GM23338 (cell line): Measurements from ENCODE around the gene NXPH2.

Source experiments
- CREB1 ChIP-seq: fragments of 250-450 bp; sonication (Bioruptor Pico); IDR thresholded peaks from 2 replicates; pipeline ENCODE4 v1.5.0; 2020; ENCODE audit warnings: low read depth, mild to moderate bottlenecking, moderate library complexity
- EZH2 ChIP-seq: fragments of 200-600 bp; sonication (generic); IDR thresholded peaks from one replicate; pipeline ENCODE4 v1.8.0; 2017; ENCODE audit warnings: antibody characterized with exemption, mild to moderate bottlenecking, low read depth; ENCODE audit not compliant: unreplicated experiment
- EZH2phosphoT487 ChIP-seq: fragments of 200-600 bp; sonication (generic); IDR thresholded peaks from one replicate; pipeline ENCODE4 v1.8.1; 2018; ENCODE audit warnings: antibody characterized with exemption; ENCODE audit not compliant: unreplicated experiment
- POLR2AphosphoS5 ChIP-seq: IDR thresholded peaks from 2 replicates; pipeline ENCODE4 v1.6.1; 2016; ENCODE audit warnings: antibody characterized with exemption, low read depth
- REST ChIP-seq: IDR thresholded peaks from one replicate; pipeline ENCODE4 v1.6.1; 2018; ENCODE audit warnings: antibody characterized with exemption; ENCODE audit not compliant: unreplicated experiment
- TF ChIP-seq, protein P1 (sequence below), 2 experiments: fragments of 200-600 bp in 1 of 2; sonication (generic) in 1 of 2; conservative IDR thresholded peaks; 2 replicates each; pipeline versions ENCODE4 v1.5.1 to v1.6.1; 2016 to 2017; ENCODE audit warnings: antibody characterized with exemption in 2 of 2, low read depth in 2 of 2, mild to moderate bottlenecking in 2 of 2, moderate library complexity in 1 of 2
- TF ChIP-seq, protein P2 (sequence below): IDR thresholded peaks from 2 replicates; pipeline ENCODE4 v1.6.1; 2016; ENCODE audit warnings: antibody characterized with exemption

DNA sequence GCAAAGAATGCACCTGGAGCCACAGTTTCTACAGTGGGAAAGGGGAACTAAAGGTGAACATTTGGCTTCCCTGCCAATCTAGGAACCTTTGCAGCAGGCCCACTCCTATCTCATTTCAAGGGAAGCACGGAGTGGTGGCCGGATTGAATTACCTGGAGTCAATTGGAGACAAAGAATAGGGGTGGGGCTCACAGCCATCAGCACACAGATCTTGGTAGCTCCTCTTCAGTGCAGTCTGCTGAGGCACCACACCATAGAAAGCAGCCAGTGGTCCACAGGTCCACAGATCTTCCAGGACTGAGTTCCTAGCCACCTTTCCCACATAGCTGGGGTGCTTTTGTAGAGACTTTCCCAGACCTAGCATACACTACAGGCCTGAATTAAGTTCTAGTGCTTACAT is 43.5 kb upstream of the NXPH2 start:
- TF ChIP-seq, protein P1, sequence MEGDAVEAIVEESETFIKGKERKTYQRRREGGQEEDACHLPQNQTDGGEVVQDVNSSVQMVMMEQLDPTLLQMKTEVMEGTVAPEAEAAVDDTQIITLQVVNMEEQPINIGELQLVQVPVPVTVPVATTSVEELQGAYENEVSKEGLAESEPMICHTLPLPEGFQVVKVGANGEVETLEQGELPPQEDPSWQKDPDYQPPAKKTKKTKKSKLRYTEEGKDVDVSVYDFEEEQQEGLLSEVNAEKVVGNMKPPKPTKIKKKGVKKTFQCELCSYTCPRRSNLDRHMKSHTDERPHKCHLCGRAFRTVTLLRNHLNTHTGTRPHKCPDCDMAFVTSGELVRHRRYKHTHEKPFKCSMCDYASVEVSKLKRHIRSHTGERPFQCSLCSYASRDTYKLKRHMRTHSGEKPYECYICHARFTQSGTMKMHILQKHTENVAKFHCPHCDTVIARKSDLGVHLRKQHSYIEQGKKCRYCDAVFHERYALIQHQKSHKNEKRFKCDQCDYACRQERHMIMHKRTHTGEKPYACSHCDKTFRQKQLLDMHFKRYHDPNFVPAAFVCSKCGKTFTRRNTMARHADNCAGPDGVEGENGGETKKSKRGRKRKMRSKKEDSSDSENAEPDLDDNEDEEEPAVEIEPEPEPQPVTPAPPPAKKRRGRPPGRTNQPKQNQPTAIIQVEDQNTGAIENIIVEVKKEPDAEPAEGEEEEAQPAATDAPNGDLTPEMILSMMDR (conservative IDR thresholded peaks at IDR 0.05; ENCODE audit: low read depth in 2 of 2), result no peak
- TF ChIP-seq POLR2AphosphoS5, result no peak
- TF ChIP-seq EZH2phosphoT487, result no peak
- TF ChIP-seq REST, result no peak
- TF ChIP-seq EZH2, result no peak
- TF ChIP-seq, protein P2, sequence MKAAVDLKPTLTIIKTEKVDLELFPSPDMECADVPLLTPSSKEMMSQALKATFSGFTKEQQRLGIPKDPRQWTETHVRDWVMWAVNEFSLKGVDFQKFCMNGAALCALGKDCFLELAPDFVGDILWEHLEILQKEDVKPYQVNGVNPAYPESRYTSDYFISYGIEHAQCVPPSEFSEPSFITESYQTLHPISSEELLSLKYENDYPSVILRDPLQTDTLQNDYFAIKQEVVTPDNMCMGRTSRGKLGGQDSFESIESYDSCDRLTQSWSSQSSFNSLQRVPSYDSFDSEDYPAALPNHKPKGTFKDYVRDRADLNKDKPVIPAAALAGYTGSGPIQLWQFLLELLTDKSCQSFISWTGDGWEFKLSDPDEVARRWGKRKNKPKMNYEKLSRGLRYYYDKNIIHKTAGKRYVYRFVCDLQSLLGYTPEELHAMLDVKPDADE, result no peak
- TF ChIP-seq CREB1 (CRISPR knock-in tag), result no peak
